Activated naive CD4-positive, alpha-beta T cell treated with anti-CD3 and anti-CD28 coated beads for 36 hours (primary cell): ENCODE results near the gene HOXD4. TPM values are rescaled to one million over a fixed set of nuclear protein-coding genes. Genes with fewer than 3 reads are reported as not detected.

Experiments used
- CTCF ChIA-PET: fragments of 350-600 bp; sonication (Branson Sonifier 250); formaldehyde crosslinking; loops from one replicate; lab custom pipeline; 2021; ENCODE audit warnings: antibody characterized with exemption; lab: Charles Lee
- DNase-seq: peaks from one replicate; pipeline ENCODE4 v3.0.0-alpha.2; 2020
- H3K27ac Mint-ChIP-seq: one replicate; pipeline ENCODE4 v1.8.0; 2021; ENCODE audit warnings: mild to moderate bottlenecking, mixed read lengths
- H3K27me3 Mint-ChIP-seq: one replicate; pipeline ENCODE4 v1.8.0; 2021; ENCODE audit warnings: low read depth, mixed read lengths
- H3K36me3 Mint-ChIP-seq: one replicate; pipeline ENCODE4 v1.8.0; 2021; ENCODE audit warnings: low read depth, mixed read lengths
- H3K4me1 Mint-ChIP-seq: one replicate; pipeline ENCODE4 v1.8.0; 2021; ENCODE audit warnings: low read depth, mixed read lengths
- H3K4me3 Mint-ChIP-seq: one replicate; pipeline ENCODE4 v1.8.0; 2021; ENCODE audit warnings: mild to moderate bottlenecking, moderate library complexity, mixed read lengths
- H3K9me3 Mint-ChIP-seq: one replicate; pipeline ENCODE4 v1.8.0; 2021; ENCODE audit warnings: mixed read lengths
- intact Hi-C: fragments of 100-400 bp; cut with micrococcal nuclease; formaldehyde crosslinking; loops from one replicate; pipeline ENCODE4 v1.15.1; 2023
- total RNA-seq, 2 experiments: library from RNA; stranded (reverse); gene quantifications; one replicate each; pipeline ENCODE4 v1.2.3, GENCODE V29; 2021

Gene HOXD4
- total RNA-seq, 2 experiments from 2014 or later = not detected

DNA sequence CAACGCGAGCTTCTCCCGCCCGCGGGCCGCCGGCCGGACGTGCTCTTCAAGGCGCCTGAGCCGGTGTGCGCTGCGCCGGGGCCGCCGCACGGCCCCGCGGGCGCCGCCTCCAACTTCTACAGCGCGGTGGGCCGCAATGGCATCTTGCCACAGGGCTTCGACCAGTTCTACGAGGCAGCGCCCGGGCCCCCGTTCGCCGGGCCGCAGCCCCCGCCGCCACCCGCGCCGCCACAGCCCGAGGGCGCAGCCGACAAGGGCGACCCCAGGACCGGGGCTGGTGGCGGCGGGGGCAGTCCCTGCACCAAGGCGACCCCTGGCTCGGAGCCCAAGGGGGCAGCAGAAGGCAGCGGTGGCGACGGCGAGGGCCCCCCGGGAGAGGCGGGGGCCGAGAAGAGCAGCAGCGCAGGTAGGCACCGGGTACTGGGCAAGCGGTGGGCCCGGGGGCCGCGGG, 43.6 kb upstream of the HOXD4 start:
- Mint-ChIP-seq H3K4me1 (peaks cover 36% of the 10 kb centered on the region), H3K4me3 (no peak overlapping the region), H3K27ac (no peak overlapping the region), H3K36me3 (peaks cover 3% of the 10 kb centered on the region), H3K9me3 (peaks cover 1% of the 10 kb centered on the region), H3K27me3 (peaks cover 82% of the 10 kb centered on the region)
- no peak for DNase-seq
- intact Hi-C loops = loop anchor here (2.0 kb wide), 1 partner anchor 13 kb away; no protein-coding TSS in a partner anchor
- CTCF ChIA-PET = interaction anchor here (1.6 kb wide), 1 partner anchor 10 kb away, joined by 4 read pairs; no protein-coding TSS in a partner anchor

DNA sequence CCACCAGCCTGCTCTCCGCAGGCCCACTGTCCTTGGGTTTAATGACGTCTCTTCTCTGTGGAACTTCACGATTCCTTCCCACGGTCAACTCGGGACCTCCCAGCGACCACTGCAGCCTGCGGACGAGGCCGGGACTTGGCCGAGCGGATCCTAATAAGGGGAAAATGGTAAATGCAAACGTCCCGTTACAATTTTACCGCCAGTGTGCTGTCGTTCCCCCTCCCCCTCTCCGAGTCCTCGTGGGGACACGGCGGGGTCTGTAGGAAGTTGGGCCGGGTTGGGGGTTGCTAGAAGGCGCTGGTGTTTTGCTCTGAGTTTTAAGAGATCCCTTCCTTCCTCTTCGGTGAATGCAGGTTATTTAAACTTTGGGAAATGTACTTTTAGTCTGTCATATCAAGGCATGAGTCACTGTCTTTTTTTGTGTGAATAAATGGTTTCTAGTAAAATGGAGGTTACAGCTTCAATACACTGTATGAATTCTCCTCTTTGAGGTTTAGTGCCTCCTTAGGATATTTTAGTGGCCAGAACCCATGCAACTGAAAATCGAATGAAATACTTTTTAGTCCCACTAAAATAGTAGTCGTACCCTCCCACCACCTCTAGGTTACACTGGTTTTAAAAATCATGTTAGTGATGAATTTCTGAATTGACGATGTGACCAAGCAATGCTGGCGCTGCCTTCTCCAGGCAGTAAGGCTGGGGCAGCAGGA, 42.0 kb upstream of the HOXD4 start:
- Mint-ChIP-seq H3K27me3 (peaks cover 85% of the 10 kb centered on the region), H3K4me1 (peaks cover 29% of the 10 kb centered on the region), H3K9me3 (peaks cover 1% of the 10 kb centered on the region), H3K4me3 (no peak overlapping the region), H3K36me3 (peaks cover 5% of the 10 kb centered on the region), H3K27ac (peak overlapping the region; percentile 46)
- DNase-seq = no peak
- CTCF ChIA-PET = interaction anchor here (1.3 to 2.4 kb wide), 4 partner anchors 12 to 346 kb away, joined by 3 to 9 read pairs (median 6); no protein-coding TSS in a partner anchor
- intact Hi-C loops = no loop called here

DNA sequence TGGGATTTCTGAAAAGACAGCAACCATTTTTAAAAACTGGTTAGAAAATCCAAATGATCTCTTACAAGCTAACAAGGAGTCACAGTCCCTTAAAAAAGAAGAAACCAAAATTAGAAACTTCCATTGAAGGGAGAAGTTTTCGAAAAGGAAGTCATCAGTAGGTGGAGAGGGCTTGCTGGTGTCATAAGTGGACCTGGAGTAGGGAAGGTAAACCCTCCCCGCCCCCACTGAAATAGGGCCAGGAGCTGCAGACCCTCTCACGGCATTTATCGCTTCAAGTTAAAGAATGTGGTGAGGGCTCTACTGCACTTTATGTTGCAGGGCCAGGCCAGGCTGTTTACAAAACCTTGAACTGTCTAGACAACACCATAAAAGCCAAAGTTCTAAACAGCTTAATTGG, 41.4 kb upstream of the HOXD4 start:
- H3K4me3 Mint-ChIP-seq = no peak overlapping the region
- intact Hi-C loops = loop anchor here (2.0 to 5.0 kb wide), 3 partner anchors 15 to 33 kb away; partner anchors contain the start of gene HOXD8
- peaks cover 24% of the 10 kb centered on the region for H3K4me1 Mint-ChIP-seq
- no peak overlapping the region for H3K27ac Mint-ChIP-seq
- H3K9me3 Mint-ChIP-seq = peaks cover 1% of the 10 kb centered on the region
- CTCF ChIA-PET = interaction anchor here (0.7 to 2.4 kb wide), 7 partner anchors 13 to 746 kb away, joined by 3 to 9 read pairs (median 5); no protein-coding TSS in a partner anchor
- H3K36me3 Mint-ChIP-seq = peaks cover 6% of the 10 kb centered on the region
- no peak for DNase-seq
- H3K27me3 Mint-ChIP-seq = peaks cover 85% of the 10 kb centered on the region

DNA sequence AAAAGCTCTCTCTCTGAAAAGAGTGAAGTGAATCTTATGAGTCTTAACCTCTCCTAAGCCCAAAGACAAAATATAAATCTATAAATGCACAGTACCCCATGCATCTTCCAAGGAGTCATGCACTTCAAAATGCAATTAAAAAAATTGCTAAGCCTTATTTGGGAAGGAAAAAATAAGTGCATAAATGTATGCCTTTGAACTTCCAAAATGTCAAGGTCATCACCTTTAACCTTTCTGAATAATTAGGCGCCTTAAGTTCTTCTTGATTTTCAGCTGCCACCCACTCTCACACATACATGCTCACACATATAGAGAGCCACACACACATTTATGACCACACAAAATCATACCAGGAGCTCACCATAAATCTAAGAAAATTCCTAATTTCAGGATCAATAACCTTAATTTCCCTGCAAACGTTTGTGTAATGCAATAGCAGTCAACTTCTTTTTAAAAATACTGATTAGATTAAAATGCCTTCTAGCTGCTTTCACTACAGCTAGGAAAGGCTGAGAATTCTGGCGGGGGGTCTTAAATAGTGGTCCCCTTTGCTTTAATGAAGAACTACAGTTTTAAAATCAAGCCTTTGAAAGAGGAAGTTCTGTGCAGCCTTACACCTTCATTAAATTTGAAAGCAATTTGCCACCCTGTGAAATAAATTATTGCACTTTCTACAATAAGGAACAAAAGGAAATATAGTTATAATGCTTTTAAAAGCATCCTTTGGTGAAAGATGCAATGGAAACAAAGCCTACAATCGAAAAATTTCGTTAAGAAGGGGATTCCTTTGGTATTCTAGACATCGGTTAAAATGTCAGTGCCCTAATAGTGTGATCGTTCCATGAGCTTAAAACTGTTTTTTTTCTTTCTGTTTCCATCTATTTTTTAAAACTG, 40.7 kb upstream of the HOXD4 start:
- intact Hi-C loops = loop anchor here (2.0 to 5.0 kb wide), 3 partner anchors 16 to 33 kb away; partner anchors contain the start of gene HOXD8
- Mint-ChIP-seq H3K27ac (no peak overlapping the region), H3K36me3 (peaks cover 6% of the 10 kb centered on the region), H3K9me3 (peaks cover 1% of the 10 kb centered on the region), H3K27me3 (peaks cover 82% of the 10 kb centered on the region), H3K4me1 (peaks cover 21% of the 10 kb centered on the region), H3K4me3 (no peak overlapping the region)
- DNase-seq = no peak
- CTCF ChIA-PET = interaction anchor here (0.7 to 2.4 kb wide), 10 partner anchors 13 to 747 kb away, joined by 3 to 9 read pairs (median 4); no protein-coding TSS in a partner anchor

DNA sequence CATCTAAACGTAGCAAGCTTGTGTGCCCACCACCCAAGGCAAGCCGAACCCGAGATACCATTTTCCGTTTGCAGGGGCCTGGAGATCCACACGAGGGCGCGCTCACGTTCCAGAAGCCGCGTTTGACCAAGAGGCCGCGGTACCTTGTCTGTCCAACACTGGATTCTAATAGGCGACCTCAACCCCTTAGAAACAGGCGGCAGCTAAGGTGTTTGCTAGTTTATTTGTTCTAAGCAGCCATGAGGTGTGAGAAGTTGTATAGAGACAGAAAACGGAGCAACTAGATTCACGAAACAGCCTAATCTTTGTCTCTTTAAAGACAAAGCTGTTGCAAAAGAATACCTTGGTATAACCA, 40.1 kb upstream of the HOXD4 start:
- CTCF ChIA-PET = interaction anchor here (0.8 to 2.4 kb wide), 6 partner anchors 14 to 344 kb away, joined by 3 to 9 read pairs (median 6); no protein-coding TSS in a partner anchor
- H3K27me3 Mint-ChIP-seq = peaks cover 80% of the 10 kb centered on the region
- peaks cover 1% of the 10 kb centered on the region for H3K9me3 Mint-ChIP-seq
- intact Hi-C loops = loop anchor here (2.0 to 5.0 kb wide), 3 partner anchors 16 to 34 kb away; partner anchors contain the start of gene HOXD8
- no peak for DNase-seq
- H3K4me3 Mint-ChIP-seq = no peak overlapping the region
- no peak overlapping the region for H3K27ac Mint-ChIP-seq
- peaks cover 6% of the 10 kb centered on the region for H3K36me3 Mint-ChIP-seq
- peaks cover 15% of the 10 kb centered on the region for H3K4me1 Mint-ChIP-seq

DNA sequence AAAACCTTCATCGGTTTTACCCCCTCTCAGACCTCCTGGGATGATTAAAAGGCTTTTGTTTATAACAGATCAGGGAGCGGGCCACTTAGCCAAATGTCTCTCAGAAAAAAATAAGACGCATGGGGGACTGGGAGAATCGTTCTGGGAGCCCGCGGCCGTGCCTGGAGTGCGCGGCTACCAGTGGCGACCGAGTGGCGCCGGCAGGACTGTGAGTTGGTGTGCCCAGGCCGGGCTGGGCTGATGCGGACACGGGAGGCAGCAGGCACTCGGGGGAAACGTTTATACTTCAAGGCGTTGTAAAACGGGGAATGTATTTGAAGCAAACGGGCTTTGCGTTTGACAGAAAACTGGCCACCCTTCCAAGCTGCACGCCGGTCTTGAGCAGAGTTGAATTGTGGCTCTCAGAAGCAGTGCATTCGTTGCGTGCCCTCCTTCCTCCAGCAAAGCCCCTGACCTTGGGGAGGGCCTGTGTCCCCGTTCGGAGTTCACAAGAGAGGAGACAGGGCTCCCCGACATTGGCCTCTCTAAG, 39.4 kb upstream of the HOXD4 start:
- H3K4me1 Mint-ChIP-seq = peaks cover 13% of the 10 kb centered on the region
- no peak for DNase-seq
- H3K9me3 Mint-ChIP-seq = peaks cover 2% of the 10 kb centered on the region
- peaks cover 84% of the 10 kb centered on the region for H3K27me3 Mint-ChIP-seq
- peaks cover 6% of the 10 kb centered on the region for H3K36me3 Mint-ChIP-seq
- H3K27ac Mint-ChIP-seq = no peak overlapping the region
- no peak overlapping the region for H3K4me3 Mint-ChIP-seq
- CTCF ChIA-PET = interaction anchor here (0.9 to 2.4 kb wide), 2 partner anchors 15 to 38 kb away, joined by 3 to 9 read pairs; no protein-coding TSS in a partner anchor
- intact Hi-C loops = loop anchor here (2.0 to 5.0 kb wide), 3 partner anchors 17 to 35 kb away; partner anchors contain the start of gene HOXD8

DNA sequence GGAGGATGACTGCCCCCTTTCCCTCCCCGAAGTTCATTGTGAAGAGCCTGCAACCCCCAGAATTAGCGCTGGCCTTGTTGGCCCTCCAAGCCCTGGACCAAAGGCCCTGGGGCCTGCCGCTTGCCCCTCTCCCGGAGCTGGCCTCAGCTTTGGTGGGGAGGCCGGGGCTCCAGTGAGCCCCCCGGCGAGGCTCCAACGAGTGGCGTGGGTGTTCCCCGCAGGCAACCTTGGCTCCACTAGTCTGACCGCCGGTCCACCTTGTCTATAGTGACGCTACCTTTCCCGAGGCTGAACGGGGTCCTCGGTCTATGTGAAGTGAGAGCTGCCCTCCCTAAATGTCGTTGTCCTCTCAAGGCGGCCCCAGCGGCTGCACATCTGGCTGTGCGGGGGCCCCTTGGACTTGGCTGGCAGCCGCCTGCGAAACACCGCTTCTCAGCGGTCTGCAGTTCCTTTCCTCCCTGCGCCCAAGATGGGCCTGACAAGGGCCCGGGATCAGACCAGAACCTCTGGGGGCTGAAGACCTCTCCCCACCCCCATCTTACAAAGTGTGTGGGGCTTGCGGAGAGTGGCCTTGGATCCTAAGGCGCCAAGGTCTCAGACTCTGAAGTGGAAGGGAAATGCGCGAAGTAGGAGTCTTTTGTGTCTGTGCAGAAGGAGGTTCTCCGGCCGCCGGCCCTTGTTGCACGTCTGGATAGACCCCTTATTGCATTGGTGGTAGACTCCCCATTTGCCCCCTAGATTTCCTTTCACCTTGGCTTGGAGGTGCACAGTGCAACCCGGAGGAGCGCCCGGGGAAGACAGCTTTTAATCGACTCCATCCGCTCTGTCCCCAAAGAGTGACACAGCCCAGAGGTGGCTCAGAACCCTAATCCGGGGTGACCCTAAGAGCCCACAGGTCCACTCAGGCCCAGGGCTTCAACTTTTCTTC, 38.7 kb upstream of the HOXD4 start:
- H3K36me3 Mint-ChIP-seq = peaks cover 6% of the 10 kb centered on the region
- H3K9me3 Mint-ChIP-seq = peaks cover 3% of the 10 kb centered on the region
- H3K4me3 Mint-ChIP-seq = no peak overlapping the region
- H3K4me1 Mint-ChIP-seq = peaks cover 10% of the 10 kb centered on the region
- H3K27ac Mint-ChIP-seq = no peak overlapping the region
- no peak for DNase-seq
- peaks cover 86% of the 10 kb centered on the region for H3K27me3 Mint-ChIP-seq
- CTCF ChIA-PET = no interaction called here
- intact Hi-C loops = loop anchor here (5.0 kb wide), 1 partner anchor 35 kb away; no protein-coding TSS in a partner anchor

DNA sequence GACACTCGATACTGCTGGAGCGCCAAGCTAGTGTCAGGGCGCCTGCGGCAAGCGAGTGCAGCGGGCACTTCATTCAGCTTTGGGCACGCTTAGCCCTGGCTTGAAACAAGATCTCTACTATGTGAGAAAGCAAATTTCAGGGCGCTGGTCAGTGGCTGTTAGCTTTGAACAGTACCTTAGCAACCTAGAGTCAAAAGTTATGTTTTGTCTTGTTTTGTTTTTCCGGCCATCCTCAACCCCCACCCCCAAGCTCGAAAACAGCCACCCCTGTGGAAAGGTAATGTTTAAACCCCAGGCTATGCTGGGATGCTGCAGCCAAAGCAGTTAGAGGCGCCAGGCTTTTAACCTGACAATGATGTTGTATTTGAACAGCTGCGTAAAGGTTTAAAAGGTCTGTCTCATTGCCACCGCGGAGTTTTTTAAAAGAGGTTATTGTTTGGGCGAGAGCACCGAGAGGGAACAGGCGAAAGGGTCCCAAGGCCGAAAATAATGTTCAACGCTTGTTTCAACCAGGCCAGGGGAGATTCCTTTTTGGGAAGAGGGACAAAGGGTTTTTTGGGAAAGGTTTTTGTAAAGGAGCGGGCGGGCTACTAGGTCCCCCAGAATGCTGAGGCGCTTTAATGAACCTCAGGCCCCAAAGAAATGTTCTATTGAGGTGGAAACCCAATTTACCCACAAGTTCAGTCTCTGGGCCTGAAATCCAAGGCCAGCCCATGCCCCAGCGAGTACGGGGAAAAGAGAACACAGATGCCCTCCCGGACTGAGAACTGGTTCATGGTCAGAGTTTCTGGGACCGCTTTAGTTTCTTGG, 37.0 kb upstream of the HOXD4 start:
- intact Hi-C loops = loop anchor here (5.0 kb wide), 1 partner anchor 37 kb away; no protein-coding TSS in a partner anchor
- CTCF ChIA-PET = interaction anchor here (0.8 to 2.8 kb wide), 3 partner anchors 13 to 18 kb away, joined by 3 to 9 read pairs (median 3); no protein-coding TSS in a partner anchor
- no peak overlapping the region for H3K4me3 Mint-ChIP-seq

DNA sequence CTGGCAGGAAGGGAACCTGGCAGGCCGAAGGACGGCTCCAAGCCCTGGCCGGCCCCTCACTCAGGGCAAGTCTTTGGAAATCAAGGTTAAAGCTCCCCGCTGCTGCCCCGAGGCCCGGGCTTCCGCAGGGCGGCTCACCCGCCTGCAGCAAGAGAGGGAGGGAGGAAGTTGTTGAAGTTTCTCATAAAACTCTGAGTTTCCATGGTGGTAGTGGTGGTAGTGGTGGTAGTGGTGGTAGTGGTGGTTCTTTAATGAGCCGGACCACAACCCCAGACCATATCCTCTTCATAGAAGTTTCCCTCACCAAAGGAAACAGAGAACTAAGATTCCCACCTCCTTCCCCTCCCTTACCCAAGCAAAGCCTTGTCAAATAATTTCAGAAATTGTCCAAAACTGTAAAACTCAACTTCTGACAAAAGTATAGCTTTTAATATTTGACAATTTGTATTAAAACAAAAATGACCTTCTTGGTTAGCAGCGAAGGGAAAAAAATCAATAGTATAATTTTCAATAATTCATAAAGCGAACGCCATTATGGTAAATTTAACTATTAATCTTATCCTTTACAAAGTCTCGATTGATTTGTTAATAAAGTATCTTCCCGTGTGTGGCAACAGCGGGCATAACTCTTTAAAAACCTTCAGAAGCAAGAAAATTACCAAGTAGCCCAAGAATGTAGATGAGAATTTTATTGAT, 36.3 kb upstream of the HOXD4 start:
- Mint-ChIP-seq H3K4me1 (peaks cover 3% of the 10 kb centered on the region), H3K27me3 (peaks cover 92% of the 10 kb centered on the region), H3K4me3 (no peak overlapping the region), H3K36me3 (peaks cover 5% of the 10 kb centered on the region), H3K27ac (no peak overlapping the region), H3K9me3 (peaks cover 3% of the 10 kb centered on the region)
- CTCF ChIA-PET = interaction anchor here (2.8 kb wide), 1 partner anchor 12 kb away, joined by 9 read pairs; no protein-coding TSS in a partner anchor
- no peak for DNase-seq
- intact Hi-C loops = loop anchor here (5.0 kb wide), 1 partner anchor 38 kb away; no protein-coding TSS in a partner anchor

More for the DNA sequence above, 37.0 kb upstream of the HOXD4 start:
- Mint-ChIP-seq H3K9me3 (peaks cover 4% of the 10 kb centered on the region), H3K4me1 (peaks cover 4% of the 10 kb centered on the region), H3K36me3 (peaks cover 6% of the 10 kb centered on the region), H3K27me3 (peaks cover 93% of the 10 kb centered on the region), H3K27ac (no peak overlapping the region)
- DNase-seq = no peak
